NCI-H2081 (cell line): ENCODE data around the gene NKAP.
"Not testable (repeated sequence)": the region's sequence is repeated elsewhere in the genome, so short reads cannot be mapped to it uniquely, and the experiment has no call there.

Source experiments
- DNase-seq, 2 experiments: peaks; one replicate each; lab custom pipeline; 2025; lab: John Stamatoyannopoulos, UW

The NKAP gene

DNA sequence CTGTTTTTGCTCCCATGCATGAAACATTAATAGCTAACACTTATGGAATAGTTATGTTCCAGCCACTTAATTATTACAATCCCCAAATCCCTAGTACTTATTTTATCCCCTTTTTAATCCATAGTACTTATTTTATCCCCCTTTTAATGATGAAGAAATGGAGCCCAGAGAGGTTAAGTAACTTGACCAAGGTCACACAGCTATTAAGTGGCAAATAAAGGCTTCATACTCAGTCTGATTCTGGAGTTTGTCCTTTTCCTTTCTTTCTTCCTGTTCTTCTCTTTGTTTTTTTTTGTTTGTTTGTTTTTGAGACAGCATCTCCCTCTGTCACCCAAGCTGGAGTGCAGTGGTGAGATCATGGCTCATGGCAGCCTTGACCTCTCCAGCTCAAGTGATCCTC lies 2.2 kb downstream of the NKAP start:
- no peak for DNase-seq

DNA sequence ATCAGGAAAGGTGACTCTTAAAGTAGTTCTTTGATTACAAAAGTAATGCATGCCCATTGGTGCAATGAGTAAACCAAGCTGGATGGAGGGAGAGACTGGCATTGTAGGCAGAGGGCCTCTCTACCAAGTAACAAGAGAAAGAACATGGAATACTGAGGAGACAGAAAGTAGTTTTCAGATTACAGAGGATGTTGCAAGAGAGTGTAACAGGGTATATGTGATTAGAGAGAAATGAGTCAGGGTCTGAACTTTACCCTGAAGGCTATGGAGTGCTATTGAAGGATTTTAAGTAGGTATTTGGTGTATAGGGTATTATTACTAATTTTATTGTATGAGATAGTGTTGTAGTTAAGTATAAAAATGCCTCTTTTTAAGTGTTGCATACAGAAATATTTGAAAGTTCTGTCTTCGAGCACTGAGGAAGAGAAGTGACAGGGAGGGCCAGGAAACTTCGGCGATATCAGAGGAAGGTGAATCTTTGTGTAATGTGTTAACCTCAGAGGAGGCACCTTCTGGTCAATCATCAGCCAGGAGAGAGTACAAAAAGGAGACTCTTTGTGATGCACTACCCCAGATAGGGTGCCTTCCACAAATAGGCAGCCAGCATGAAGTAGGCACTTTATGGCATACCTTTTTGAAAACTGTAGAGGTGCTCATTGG lies 8.2 kb downstream of the NKAP start:
- no peak for DNase-seq

DNA sequence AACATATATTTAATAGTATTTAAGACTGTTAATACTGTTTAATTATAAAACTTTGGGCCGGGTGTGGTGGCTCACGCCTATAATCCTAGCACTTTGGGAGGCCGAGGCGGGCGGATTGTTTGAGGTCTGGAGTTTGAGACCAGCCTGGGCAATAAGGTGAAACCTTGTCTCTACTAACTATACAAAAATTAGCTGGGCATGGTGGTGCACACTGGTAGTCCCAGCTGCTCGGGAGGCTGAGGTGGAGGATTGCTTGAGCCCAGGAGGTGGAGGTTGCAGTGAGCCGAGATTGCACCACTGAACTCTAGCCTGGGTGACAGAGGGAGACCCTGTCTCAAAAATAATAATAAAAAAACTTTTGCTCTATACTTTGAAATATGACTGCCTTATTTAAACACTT lies 21.2 kb downstream of the NKAP start:
- DNase-seq = not testable (repeated sequence)

DNA sequence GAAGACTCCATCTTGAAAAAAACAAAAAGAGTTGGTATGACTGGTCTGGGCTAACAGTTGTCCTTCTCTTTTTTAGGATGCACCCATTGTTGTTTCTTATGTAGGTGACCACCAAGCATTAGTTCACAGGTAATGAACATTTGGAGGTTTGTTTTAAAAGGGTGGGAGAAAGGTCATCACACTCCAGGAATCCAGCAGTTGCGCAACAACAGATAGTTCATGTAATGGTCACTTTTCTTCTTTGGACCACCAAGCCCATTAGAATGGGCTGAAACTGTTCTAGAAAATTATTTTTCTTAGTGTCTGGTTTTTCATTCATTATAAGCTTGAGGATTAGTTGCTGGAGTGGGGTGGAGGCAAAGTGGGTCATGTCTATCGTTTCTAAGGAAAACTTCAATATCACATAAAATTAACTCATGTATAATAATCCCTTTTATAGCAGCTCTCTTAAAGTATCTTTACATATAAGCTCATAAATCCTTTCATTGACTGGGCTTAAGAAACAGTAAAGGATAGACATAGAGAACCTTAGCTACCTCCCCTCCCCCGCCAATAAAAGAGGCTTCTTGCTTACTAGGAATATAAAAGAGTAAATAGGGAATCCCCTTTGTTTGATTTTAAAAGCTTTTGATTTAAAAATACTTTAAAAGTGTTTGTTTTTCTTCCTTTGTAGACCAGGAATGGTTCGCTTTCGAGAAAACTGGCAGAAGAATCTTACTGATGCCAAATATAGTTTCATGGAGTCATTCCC lies 23.5 kb downstream of the NKAP start:
- DNase-seq = no peak

DNA sequence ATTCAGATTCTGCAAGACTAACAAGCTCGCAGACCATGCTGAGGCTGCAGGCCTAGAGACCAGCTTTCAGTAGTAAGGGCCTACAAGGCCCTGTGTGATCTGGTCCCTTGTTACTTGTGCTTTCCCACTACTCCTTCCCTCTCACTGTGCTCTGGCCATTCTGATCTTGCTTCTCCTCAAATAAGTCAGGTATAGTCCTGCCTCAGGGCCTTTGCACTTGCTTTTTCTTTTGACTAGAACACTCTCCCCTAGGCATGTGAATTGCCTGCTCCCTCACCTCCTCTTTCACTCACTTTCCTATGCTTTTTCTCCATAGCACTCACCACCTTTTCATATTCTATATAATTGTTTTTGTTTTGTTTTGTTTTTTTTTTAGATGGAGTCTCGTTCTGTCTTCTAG lies 25.7 kb downstream of the NKAP start:
- no peak for DNase-seq

DNA sequence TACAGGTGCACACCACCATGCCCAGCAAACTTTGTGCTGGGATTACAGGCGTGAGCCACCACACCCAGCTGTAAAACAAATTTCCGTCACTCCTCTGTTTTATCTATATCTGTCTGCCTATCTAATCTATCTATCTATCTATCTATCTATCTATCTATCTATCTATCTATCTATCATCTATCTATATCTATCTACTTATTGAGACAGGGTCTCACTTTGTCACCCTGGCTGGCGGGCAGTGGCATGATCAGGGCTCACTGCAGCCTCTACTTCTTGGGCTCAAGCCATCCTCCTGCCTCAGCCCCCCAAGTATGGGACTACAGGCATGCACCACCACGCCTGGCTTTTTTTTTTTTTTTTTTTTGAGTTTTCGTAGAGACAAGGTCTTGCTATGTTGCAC lies 27.2 kb downstream of the NKAP start:
- DNase-seq = no peak

DNA sequence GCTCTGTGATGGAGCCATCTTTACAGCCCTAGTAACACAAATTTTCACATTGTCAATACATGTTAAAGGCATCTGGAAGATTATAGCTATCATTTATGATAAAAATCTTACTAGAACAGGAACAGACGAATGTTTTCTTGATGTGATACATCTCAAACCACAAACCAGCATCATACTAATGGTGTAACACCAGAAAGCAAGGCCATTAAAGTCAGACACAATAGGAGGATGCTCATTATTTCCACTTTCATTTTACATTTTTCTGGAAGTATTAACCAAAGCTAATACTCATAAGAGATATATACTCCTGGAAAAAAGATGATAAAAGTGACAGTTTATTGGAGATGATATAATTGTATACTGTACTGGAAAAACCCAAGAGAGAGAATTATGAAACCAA lies 42.6 kb downstream of the NKAP start:
- DNase-seq = no peak

DNA sequence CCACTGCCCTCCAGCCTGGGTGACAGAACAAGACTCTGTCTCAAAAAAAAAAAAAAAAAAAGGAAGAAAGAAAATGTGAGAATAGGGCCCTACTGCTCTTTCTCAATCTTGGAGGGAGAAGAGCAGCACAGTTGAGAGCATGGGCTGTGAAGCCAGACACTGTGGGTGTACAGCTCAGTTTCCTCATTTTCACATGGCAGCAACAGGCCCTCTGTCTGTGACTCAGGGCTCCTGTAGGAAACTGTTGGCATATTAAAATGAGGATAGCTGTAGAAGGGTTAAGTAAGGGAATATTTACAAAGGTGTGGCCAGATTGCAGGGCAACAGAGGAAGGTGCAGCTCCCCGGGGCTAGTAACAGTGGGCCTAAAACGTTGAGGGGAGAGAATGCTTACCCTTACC lies 44.4 kb downstream of the NKAP start:
- no peak for DNase-seq

DNA sequence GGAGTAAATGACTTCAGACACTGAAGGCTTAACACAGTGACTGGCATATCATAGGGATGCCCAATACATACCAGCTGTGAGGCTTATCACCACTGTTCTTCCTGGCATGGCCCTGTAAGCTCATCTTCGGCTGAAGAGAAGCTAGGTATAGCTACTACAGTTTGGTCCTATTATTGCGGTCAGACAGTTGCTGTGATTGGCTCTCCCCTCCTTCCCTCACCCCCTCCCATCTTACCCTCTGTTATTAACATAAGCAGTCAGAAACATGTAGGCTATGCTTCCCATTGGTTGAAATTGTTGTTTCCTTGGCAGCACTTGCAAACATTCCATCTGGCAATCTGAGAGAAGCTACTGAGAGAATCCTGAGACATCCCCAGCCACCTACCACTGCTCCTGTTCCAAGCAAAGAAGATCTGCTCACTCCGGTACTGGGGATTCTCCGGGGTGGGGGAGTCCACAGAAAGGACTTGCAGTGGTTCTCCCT lies 47.7 kb downstream of the NKAP start, which contains the start of gene AKAP14:
Gene AKAP14 (plus strand): TSS at position 51 of the 484 bp plus-strand sequence. CDS start 7,331 bp downstream, outside the sequence.
- no peak for DNase-seq

DNA sequence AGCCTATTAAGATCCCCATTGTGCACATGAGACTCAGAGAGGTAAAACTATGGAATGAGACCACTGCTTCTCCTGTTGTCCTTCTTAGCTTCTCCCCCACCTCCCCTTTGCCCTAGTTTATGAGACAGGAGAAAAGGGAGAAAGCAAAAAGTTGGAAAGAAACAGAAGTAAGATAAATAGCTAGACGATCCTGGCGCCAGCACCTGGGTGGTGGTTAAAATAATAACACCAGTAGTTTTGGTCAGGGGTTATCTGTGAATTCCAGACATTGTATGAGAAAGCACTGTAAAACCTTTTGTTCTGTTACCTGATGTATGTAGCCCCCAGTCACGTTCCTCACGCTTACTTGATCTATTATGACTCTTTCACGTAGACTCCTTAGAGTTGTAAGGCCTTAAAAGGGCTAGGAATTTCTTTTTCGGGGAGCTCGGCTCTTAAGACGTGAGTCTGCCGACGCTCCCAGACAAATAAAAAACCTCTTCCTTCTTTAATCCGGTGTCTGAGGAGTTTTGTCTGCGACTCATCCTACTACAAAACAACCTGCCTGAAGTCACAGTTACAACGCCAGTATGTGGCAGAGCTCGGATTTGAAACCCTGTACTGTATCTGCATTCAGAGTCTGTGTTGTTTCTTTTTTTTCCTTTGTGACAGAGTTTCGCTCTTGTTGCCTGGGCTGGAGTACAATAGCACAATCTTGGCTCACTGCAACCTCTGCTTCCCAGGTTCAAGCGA lies 51.4 kb downstream of the NKAP start:
- DNase-seq = not testable (repeated sequence)

DNA sequence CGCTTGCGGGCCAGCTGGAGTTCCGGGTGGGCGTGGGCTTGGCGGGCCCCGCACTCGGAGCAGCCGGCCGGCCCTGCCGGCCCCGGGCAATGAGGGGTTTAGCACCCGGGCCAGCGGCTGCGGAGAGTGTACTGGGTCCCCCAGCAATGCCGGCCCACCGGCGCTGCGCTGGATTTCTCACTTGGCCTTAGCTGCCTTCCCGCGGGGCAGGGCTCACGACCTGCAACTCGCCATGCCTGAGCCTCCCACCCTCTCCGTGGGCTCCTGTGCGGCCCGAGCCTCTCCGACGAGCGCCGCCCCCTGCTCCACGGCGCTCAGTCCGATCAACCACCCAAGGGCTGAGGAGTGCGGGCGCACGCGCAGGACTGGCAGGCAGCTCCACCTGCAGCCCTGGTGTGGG lies 52.9 kb downstream of the NKAP start:
- DNase-seq = not testable (repeated sequence)

DNA sequence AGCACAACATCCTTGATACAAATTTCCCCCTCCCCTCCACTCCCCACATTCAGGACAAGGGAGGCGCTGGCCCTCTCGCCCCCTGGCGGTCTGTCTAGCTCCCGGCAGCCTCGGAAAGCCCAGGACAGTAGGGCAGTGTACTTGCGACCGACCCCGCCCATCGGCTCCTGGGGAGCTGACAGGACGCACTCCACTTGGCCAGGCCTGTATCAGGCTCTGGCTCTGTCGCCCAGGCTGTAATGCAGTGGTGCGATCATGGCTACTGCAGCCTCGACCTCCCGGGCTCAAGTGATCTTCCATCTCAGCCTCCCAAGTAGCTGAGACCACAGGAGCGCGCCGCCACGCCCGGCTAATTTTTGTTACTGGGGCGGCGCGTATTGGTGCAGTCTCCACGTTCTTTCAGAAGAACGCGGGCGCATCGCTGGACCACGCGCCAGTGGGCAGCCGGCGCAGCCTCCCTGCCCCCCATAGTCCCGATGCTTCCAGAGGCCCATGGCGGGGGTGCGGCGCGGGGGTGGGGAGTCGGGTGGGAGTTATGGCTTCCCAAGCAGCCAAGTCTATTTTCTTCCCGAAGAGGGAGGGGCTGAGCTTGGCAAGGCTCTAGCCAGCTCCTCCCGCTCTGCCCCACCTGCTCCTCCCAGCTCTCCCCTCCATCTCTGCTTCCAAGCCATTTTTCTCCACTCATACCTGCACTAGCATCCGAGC lies 55.7 kb downstream of the NKAP start:
- DNase-seq = peak; percentile 41 to 48

DNA sequence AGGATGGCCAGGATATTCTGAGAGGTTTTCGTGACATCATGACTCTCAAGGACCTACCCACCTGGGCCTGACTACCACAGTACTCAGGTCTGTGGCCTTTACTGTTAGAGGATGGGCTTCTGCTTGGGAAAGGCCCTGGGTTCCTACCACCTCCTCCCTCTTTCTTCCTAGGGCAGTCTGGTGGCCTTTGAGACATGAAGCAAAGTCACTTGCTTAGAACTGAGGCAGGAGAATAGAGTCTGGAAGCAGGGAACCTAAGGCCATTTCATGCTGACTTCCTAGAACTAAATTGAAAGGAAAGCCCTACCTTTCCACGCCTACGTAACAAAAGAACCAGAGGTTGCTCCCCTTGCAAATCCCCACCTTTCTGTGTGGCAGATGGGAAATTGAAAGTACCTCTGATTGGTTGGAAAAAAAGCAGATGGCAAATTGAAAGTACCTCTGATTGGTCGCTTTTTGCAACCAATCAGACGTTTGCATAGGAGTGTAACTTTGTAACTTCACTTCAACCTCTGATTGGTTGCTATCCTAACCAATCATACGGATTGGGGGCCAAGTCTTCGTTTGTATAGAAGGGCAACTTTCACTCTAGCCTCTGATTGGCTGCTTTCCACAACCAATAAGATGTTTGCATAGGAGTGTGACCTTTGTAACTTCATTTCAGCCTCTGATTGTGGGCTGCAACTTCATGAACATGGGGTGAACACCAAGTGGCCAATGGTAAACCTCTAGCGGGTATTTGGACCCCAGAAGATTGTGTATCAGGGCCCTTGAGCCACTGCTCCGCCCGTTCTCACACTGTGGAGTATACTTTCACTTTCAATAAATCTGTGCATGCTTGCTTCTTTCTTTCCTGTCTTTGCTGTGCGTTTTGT lies 57.8 kb downstream of the NKAP start:
- DNase-seq = no peak

DNA sequence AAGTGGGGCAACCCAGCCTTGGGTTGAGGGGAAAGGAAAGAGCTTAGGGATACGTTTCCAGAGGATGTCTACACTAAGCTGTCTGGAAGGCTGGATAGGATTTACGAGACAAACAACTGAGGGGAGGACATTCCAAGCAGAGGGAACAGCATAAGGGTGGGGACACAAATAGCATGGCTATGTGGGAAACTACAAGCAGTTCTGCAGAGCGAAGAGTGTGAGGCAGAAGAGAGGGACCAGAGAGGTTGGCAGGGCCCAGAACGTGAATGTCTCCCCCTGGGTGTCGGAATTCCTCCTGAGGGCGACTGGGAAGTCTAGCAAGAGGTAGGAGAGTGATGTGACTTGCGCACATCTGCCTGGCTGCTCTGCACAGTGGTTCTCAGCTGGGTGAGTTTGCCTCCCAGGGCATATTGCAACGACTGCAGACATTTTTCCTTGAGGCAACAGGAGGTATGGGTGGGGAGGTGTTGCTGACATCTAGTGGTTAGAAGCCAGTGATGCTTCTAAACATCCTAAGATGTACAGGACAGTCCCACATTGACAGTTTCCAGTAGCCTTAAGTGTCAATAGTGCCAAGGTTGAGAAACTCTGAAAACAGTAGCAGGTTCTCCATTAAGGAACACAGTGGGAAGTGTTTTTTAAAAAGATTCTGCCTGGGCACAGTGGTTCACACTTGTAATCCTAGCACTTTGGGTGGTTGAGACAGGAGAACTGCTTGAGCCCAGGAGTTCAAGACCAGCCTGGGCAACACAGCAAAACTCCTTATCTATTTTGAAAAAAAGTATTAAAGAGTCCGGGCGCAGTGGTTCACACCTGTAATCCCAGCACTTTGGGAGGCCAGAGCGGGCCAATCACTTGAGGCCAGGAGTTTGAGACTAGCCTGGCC lies 62.8 kb downstream of the NKAP start:
- peak; percentile 59 to 66 for DNase-seq

DNA sequence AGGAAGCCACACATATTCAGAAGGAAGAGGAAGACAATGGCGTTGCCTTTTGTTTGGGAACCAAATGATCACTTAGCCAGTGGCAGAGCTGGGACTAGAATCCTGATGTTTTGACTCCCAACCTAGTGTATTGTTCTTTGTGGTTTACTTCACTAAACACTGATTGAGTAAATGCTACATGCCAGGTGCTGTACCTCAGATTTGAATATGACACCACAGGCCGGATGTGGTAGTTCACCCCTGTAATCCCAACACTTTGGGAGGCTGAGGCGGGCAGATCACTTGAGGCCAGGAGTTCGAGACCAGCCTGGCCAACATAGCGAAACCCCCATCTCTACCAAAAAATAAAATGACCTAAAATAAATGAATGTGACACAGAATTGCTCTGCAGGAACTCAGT lies 63.5 kb downstream of the NKAP start:
- no peak for DNase-seq

DNA sequence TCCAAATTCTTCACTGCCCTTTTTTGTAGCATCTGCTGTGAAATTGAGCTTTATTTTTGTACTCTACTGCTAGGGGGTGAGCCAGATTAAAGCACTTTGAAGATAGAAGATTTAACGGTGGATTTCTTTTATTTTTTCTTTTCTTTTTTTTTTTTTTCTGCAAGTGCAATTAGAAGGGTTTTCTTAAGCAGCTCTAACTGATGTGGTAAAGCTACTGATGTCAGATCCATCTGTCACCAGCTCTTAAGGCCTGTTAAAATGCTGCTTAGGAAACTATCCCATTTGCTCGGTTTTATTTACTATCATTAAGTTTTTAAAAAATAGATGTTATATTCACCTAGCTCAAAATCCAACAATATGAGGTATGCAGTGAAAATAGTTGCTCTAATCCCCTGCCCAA lies 64.8 kb downstream of the NKAP start:
- DNase-seq = no peak

DNA sequence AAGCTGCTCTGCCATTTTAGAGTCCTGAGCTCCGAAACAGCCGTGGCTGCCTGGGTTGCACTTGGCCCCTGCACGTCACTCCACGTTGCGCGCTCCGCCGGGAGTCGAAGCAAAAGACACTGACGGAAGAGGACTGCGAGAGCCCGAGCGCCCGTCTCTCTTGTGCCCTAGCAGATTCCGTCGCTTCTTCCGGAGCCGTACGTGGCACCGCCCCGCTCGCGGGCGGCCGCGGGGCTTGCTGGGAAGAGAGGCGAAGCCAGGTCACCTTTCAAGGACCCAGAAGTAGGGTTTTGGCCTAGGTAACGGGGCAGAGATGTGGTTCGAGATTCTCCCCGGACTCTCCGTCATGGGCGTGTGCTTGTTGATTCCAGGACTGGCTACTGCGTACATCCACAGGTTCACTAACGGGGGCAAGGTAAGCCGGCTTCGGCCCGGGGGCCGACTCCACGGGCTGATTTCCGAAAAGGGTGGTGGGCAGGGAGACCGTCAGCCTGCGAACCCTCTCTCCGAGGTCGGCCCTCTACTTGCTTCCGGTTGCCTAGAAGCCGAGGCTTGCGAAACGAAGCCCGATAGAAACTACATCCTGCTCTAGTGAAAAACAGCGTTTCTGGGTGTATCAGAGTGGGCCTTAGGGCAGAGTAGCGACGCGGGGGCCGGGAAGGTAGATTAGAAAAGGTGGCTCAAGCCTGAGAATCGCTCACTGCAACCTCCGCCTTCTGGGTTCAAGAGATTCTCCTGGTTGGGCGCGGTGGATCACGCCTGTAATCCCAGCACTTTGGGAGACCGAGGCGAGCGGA lies 71.8 kb downstream of the NKAP start, which contains the start of the genes NDUFA1 and RNF113A:
Gene NDUFA1 (plus strand): TSS at position 234 of the 797 bp plus-strand sequence. CDS start 80 bp downstream, at position 314.
Gene RNF113A (minus strand): TSS at position 135 of the 797 bp plus-strand sequence. CDS start 120 bp downstream, at position 15.
- DNase-seq = peak; percentile 94 to 97

DNA sequence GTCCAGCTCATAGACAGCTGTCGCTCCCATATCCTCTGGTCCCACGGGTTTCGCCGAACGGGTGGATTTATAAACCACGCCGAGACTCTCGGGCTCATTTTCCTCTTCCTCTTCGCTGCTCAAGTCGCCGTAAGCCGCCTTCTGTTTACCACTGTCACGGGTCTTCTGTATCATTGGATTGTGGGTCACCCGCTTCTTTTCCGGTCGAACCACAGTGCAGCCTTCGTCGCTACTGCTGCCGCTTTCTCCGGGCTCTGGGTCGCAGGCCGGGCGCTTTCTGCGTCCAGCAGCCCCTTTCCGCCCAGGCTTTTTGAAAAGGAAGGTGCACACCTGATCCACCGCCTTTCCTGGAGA lies 72.3 kb downstream of the NKAP start:
- peak in 1 of 2 experiments; percentile 75 for DNase-seq
